Ascending aorta (tissue), 2 donors: ENCODE data around the gene TPM1. TPM values are rescaled to one million over a fixed set of nuclear protein-coding genes. Genes with fewer than 3 reads are reported as not detected.

Experiments used
- DNase-seq, 2 donors: peaks; one replicate each; pipeline ENCODE4 v3.0.0-alpha.2; 2019; ENCODE audit warnings: low spot score in 2 of 2
- H3K27ac ChIP-seq, 2 donors: fragments of 200-600 bp; sonication (generic); one replicate each; pipeline ENCODE4 v1.5.1; 2016 to 2017; ENCODE audit warnings: mild to moderate bottlenecking in 1 of 2
- H3K27me3 ChIP-seq: fragments of 200-600 bp; sonication (generic); one replicate; pipeline ENCODE4 v1.5.1; 2017
- H3K36me3 ChIP-seq, 2 donors: fragments of 200-600 bp; sonication (generic); one replicate each; pipeline ENCODE4 v1.5.1; 2016
- H3K4me1 ChIP-seq, 2 donors: fragments of 200-600 bp; sonication (generic); one replicate each; pipeline ENCODE4 v1.5.1; 2016 to 2017; ENCODE audit warnings: mild to moderate bottlenecking in 1 of 2
- H3K4me3 ChIP-seq, 2 donors: fragments of 200-600 bp; sonication (generic); one replicate each; pipeline ENCODE4 v1.5.1; 2016 to 2017; ENCODE audit warnings: mild to moderate bottlenecking in 1 of 2
- H3K9me3 ChIP-seq, 2 donors: fragments of 200-600 bp; sonication (generic); one replicate each; pipeline ENCODE4 v1.5.1; 2016
- intact Hi-C: fragments of 100-400 bp; cut with DNase I; formaldehyde crosslinking; loops from one replicate; pipeline ENCODE4 v1.15.1; 2023
- total RNA-seq: library from RNA; depleted of rRNA; stranded (reverse); fragments of >200 nt; gene quantifications from one replicate; pipeline ENCODE4 v1.1.0, GENCODE V29; 2016
- TF ChIP-seq, protein P1 (sequence below), 3 experiments: fragments of 200-600 bp in 2 of 3; fragments of 450-650 bp in 1 of 3; sonication (generic) in 2 of 3; IDR thresholded peaks; one replicate each; pipeline ENCODE4 v1.5.1; 2016 to 2019; ENCODE audit warnings: antibody characterized with exemption in 3 of 3, mild to moderate bottlenecking in 1 of 3, moderate library complexity in 1 of 3

Gene TPM1
- total RNA-seq, 1 donor from 2014 or later = 813 TPM

DNA sequence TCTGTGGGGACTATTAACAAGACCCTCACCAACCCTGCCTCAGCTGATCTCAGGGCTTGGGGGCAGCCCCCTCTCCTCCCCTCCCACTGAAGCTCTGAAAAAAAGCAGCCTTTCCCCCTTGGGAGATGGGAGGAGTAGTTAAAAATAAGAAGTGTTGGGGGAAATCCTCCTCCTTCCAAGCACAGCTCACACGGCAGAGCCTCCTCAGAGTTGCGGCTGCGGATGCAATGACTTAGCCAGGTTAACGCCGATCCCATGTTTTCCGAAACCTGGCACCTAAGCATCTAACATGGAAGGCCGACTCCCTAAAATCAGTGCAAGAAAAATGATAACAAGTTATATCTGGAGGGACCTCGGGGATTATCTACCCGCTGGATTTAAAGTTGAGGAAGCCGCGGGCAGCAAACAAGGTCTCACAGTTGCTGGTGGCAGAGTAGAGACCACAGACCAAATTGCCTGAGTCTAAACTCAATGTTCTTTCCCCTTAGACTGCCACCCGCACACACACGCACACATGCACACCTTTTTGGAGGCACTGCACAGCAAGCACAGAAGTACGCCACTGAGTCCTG is 1.1 kb upstream of the TPM1 start:
- DNase-seq = no peak
- Histone ChIP-seq H3K9me3 (no peaks in the 10 kb centered on the region), H3K27me3 (no peaks in the 10 kb centered on the region), H3K36me3 (peaks cover 6 to 30% of the 10 kb centered on the region in 2 donors), H3K4me1 (peaks cover 0 to 10% of the 10 kb centered on the region in 2 donors), H3K27ac (peak overlapping the region; percentile 86 to 98), H3K4me3 (peak overlapping the region; percentile 76 to 85)
- intact Hi-C loops = loop anchor here (5.0 to 10.0 kb wide), 5 partner anchors 49 to 647 kb away; partner anchors contain the start of genes TLN2 and USP3
- TF ChIP-seq, protein P1, sequence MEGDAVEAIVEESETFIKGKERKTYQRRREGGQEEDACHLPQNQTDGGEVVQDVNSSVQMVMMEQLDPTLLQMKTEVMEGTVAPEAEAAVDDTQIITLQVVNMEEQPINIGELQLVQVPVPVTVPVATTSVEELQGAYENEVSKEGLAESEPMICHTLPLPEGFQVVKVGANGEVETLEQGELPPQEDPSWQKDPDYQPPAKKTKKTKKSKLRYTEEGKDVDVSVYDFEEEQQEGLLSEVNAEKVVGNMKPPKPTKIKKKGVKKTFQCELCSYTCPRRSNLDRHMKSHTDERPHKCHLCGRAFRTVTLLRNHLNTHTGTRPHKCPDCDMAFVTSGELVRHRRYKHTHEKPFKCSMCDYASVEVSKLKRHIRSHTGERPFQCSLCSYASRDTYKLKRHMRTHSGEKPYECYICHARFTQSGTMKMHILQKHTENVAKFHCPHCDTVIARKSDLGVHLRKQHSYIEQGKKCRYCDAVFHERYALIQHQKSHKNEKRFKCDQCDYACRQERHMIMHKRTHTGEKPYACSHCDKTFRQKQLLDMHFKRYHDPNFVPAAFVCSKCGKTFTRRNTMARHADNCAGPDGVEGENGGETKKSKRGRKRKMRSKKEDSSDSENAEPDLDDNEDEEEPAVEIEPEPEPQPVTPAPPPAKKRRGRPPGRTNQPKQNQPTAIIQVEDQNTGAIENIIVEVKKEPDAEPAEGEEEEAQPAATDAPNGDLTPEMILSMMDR (IDR thresholded peaks at IDR 0.05) = no peak

DNA sequence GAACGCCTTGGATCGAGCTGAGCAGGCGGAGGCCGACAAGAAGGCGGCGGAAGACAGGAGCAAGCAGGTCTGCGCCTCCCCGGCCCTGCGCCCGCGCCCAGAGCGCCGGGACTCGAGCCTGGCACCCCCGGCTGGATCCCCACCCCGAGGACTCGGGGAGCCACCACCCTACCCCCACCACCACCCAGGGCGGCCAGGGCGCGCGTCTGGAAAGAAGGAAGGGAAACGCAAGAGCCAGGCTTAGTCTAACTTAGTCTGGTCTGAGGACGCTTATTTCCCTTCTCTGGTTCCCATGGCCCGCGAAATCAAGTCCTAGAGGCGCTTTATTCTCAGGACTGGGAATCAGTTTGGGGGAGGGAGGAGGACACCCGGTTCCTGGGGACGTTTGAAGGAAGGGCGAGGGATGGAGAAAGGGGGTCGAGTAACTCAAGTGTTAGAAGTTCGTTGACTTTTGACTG is 359 bp downstream of the TPM1 start:
- peaks cover 11 to 36% of the 10 kb centered on the region in 2 donors for H3K36me3 ChIP-seq
- TF ChIP-seq, protein P1 (IDR thresholded peaks at IDR 0.05) = no peak
- no peaks in the 10 kb centered on the region for H3K27me3 ChIP-seq
- H3K9me3 ChIP-seq = no peaks in the 10 kb centered on the region
- intact Hi-C loops = loop anchor here (1.0 to 10.0 kb wide), 8 partner anchors 30 to 648 kb away; partner anchors contain the start of genes TLN2 and USP3
- peak overlapping the region; percentile 86 to 98 for H3K27ac ChIP-seq
- DNase-seq = no peak
- peak overlapping the region; percentile 76 to 85 for H3K4me3 ChIP-seq
- H3K4me1 ChIP-seq = peaks cover 0 to 16% of the 10 kb centered on the region in 2 donors

DNA sequence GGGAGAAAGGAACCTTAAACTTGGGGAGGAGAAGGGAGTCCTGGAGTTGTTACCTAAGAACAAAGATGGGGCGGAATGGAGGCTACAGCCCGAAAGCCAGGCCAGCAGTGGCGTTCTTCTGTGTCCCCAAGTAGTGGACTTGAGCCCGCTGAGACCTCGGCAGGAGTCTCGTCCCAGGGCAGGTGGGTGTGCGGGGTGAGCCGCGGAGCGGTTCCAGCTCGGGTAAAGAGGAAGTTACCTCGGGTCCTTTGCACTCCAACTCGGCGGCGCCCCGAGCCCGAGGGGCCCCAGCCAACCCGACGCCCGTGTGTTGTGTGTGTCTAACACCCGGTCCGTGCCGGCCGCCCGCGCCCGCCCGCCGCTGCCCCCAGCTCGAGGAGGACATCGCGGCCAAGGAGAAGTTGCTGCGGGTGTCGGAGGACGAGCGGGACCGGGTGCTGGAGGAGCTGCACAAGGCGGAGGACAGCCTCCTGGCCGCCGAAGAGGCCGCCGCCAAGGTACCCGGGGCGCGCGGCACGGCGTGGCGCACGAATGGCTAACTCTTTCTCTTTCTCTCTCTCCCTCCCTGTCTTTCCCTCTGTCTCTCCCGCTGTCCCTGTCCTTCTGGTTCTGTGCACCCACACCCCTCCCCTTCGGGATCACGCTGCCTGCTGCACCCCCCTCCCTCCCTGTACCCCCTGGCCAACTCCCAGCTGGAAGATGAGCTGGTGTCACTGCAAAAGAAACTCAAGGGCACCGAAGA is 959 bp downstream of the TPM1 start:
- H3K4me1 ChIP-seq = peaks cover 0 to 16% of the 10 kb centered on the region in 2 donors
- no peaks in the 10 kb centered on the region for H3K27me3 ChIP-seq
- H3K27ac ChIP-seq = peak overlapping the region; percentile 86 to 98
- no peak for DNase-seq
- peak overlapping the region; percentile 76 to 85 for H3K4me3 ChIP-seq
- TF ChIP-seq, protein P1 (IDR thresholded peaks at IDR 0.05) = no peak
- H3K9me3 ChIP-seq = no peaks in the 10 kb centered on the region
- intact Hi-C loops = loop anchor here (2.0 to 10.0 kb wide), 7 partner anchors 31 to 649 kb away; partner anchors contain the start of genes TLN2 and USP3
- H3K36me3 ChIP-seq = peaks cover 11 to 36% of the 10 kb centered on the region in 2 donors

DNA sequence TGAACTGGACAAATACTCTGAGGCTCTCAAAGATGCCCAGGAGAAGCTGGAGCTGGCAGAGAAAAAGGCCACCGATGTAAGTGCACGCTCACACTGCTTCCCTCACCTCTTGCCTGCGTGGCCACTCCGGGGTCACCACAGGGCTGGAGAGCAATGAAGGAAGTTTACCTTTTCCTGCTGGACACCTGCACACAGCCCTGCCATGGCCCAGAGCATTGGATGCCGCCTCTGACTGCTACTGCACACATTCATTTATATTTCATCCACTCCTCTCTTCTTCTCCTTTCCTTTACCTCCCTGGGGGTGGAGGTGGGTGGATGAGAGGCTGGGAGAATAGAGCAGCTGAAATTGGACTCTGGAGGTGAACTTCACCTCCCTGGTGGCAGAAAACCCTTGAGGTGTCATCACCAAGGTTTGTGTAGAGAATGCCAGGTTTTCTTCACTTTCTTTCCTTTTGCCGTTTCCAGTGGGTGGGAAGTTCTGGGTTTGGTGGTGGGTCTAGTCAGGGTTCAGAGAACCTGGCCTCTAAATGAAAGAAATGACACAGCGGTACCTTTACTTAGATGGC is 1.6 kb downstream of the TPM1 start:
- Histone ChIP-seq H3K9me3 (no peaks in the 10 kb centered on the region), H3K36me3 (peaks cover 11 to 36% of the 10 kb centered on the region in 2 donors), H3K4me3 (peak overlapping the region; percentile 76 to 85), H3K27me3 (no peaks in the 10 kb centered on the region), H3K27ac (peak overlapping the region; percentile 86 to 98), H3K4me1 (peaks cover 0 to 22% of the 10 kb centered on the region in 2 donors)
- intact Hi-C loops = loop anchor here (5.0 to 10.0 kb wide), 5 partner anchors 52 to 649 kb away; partner anchors contain the start of genes TLN2 and USP3
- no peak for DNase-seq
- TF ChIP-seq, protein P1 (IDR thresholded peaks at IDR 0.05) = no peak

DNA sequence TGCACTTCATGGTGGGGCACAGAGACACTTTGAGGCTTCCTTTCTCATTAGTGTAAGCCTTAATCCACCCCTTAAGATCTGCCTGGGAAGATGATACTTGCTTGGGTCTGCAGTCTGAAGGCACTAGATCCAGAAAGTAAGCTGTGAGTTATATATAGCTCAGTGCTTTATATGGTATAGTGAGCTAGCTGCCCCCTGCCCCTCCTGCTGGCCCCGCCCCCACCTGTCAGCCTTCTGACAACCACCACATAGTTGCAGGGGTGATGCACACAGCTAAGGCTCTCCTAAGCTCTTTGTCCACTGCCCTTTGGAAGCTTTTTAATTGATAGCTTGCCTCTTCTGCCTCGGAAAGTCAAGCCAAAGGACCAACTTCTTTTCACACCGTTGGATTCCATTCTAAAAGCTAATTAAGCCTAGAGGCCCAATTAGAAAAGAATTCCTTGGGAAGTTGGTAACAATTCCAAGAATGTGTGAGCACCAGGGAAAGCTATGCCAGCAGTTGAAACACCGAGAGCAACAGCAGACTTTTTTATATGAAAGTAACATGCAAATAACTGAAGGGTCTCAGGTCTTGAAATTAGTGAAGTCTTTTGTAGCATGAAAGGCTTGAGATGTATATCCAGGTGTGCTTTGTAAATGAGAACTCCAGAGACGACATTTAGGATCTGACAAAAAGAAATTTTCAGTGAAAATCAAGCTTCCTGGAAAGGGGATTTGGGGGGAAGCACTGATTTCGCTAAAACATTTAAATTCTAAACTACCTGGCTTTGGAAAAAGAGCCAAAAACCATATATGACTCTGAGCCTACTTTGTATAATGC is 2.3 kb downstream of the TPM1 start:
- Histone ChIP-seq H3K27me3 (no peaks in the 10 kb centered on the region), H3K27ac (peak overlapping the region; percentile 86 to 98), H3K4me3 (peak overlapping the region; percentile 76 to 85), H3K9me3 (no peaks in the 10 kb centered on the region), H3K4me1 (peaks cover 2 to 29% of the 10 kb centered on the region in 2 donors), H3K36me3 (peaks cover 11 to 36% of the 10 kb centered on the region in 2 donors)
- no peak for DNase-seq
- intact Hi-C loops = loop anchor here (5.0 to 10.0 kb wide), 7 partner anchors 53 to 650 kb away; partner anchors contain the start of genes APH1B, TLN2 and USP3
- TF ChIP-seq, protein P1 (IDR thresholded peaks at IDR 0.05) = no peak
